NCI-H2171 (cell line): ENCODE measurements around the gene PNLIPRP1.
A peak's percentile ranks its signal among the peaks of the same experiment; 100 is the strongest.

Experiments used
- DNase-seq: peaks from one replicate; lab custom pipeline; 2025; lab: John Stamatoyannopoulos, UW

The PNLIPRP1 gene

GRCh38 chr10:116599991-116600390 is 9.2 kb downstream of the PNLIPRP1 start:
- DNase-seq, result no peak

DNA sequence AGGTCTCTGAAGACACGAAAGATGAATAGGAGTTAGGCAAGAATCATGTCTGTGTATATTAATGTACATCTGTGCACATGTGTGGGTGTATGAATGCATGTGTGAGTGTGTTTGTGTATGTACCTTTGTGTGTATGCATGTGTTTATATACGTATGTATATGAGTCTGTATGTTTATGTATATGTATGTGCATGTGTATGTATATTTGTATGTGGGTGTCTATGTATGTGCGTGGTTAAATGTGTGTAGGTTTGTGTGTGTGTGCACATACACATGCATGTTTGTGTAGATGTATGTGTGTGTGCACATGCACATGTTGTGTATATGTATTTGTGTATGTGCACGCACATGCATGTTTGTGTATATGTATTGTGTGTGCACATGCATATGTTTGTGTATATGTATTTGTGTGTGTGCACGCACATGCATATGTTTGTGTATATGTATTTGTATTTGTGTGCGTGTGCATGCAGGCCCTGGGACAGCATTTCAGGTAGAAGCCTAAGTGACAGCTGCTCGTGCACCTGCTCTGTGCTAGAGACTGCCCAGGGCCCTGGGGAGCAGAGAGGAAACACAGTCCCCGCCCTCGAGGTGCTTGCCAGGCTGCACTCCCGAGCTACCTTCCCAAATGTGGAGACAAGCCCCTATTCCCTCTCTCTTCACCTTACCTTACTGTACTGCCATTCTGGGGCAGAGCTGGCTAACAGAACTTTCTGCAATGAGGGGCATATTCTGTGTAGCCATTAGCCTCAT is 12.1 kb downstream of the PNLIPRP1 start:
- DNase-seq, result peak; percentile 25

DNA sequence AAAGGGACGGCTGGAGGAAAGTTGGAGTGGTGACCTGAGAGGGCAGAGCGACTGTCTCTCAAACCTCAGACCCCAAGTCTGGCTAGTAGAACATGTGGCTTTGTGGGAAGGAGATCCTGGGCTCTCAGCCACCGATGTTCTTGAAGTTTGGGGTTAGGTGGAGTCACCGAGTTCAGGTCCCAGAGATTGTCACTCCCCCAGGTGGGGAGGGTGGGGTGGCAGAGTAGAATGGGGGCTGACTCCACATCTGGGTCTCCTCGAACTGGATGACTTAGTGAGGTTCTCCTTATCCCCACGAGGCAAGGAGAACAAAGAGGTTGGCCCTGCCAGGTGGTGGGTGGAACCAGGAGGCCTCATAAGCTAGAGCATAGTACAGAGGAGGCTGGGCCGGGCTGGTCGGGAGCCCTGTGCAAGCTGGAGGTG is 15.3 kb downstream of the PNLIPRP1 start:
- no peak for DNase-seq

DNA sequence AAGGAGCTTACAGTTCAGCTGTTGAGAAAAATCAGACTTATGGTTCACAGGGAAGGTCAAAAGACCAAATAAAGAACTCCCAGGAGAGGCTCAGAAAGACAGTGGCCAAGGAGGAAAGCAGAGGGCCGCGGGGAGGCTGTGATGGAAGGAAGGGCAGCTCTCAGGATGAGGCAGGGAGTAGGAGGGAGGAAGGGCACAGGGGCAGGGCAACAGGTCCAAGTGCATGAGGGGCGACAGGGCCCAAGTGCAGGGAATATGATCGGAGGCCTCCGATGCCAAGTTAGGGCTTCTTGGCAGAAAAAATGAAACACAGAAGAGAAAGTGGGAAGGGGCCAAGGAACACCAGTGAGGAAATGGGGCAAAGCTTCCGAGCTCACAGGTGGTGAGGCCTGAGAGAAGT is 16.6 kb downstream of the PNLIPRP1 start:
- DNase-seq, result no peak

- DNase-seq, result no peak
These were observed 18.2 kb downstream of the PNLIPRP1 start for GRCh38 chr10:116608686-116609594.

GRCh38 chr10:116610443-116611152 is 19.8 kb downstream of the PNLIPRP1 start:
- no peak for DNase-seq

DNA sequence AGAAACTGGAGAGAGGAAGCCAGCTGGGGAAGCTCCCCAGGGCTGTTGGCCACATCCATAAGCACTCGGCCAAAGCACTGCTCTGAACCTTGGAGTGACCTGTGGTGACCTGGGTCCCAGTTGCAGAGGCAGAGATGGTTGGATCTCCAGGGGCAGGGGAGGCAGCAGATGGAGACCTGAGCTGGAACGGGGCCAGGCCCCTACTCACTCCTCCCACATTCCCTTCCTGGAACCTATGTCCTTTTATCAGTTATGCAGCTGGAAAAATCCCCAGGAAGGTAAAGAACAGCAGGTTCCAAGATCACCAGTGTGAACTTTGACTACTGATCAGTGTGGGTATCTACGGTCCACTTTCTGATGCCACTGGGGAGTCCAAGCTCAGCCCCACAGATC is 20.4 kb downstream of the PNLIPRP1 start:
- no peak for DNase-seq

- no peak for DNase-seq
These were observed 21.5 kb downstream of the PNLIPRP1 start for GRCh38 chr10:116612107-116612769.

DNA sequence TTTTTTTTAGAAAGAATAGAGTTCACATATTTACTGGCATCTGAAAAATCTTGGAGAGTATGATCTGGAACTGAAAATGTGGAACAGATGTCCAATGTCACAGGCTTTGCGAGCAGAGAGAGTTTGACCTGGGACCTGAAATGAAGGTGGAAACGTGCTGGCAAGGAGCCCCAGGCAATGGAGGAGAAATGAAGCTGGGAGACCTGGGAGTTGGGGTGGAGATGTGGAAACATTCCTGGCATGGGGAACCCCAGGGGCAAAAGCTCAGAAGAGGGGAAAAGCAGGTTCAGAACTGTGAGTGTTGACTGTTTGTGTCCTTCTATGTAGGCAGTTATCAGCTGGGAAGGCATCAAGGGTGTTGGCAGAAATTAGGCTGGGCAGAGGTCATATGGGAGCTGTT is 22.7 kb downstream of the PNLIPRP1 start:
- no peak for DNase-seq

GRCh38 chr10:116614796-116615195 is 24.0 kb downstream of the PNLIPRP1 start:
- no peak for DNase-seq

GRCh38 chr10:116615199-116615776 is 24.5 kb downstream of the PNLIPRP1 start:
- no peak for DNase-seq

DNA sequence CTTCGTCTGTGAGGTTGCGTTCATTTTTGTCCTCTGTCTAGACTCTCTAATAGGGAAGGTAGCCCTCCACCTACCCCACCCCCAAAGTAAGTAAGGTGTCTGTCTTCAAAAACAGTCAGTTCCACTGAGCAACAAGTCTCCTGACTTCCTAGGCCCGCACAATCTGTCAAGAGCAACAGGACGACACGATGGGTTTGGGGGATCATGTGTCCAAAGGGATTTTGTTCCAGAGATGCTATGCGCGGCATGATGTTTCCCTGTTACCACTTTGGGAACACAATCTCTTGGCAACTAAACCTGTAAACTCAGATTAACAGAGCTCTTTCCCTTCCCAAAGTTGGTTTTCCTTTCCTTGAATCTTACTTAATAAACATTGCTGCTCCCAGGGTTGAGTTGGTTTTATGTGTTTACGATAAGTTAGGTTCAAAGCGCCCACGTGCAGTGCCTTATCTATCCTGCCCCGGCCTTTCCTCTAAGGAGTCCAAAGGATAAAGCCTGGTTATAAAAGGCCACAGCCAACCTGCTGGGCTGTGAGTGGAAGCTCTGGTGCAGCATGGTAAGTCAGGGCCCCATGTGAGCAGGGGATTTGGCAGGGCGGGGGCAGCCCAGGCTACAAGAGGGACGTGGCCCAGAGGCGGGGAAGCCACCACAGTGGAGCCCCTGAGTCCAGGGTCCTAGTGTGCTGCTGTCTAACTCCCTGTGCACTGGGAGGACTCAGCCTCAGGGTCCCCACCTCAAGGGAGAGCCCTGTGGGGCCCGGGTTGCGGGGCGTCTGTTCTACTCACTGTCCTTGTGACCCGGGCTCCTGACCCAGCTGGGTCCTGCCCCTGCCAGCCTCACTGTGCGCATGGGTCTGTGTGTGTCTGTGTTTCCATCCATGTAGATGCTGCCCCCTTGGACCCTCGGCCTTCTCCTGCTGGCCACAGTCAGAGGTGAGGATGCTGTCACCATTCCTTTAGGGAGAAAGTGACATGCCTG is 30.0 kb downstream of the PNLIPRP1 start, which contains the start of gene PNLIPRP2:
PNLIPRP2 (plus strand) TSS at position 531 of the 978 bp plus-strand sequence.
- DNase-seq, result no peak

GRCh38 chr10:116621476-116621875 is 30.7 kb downstream of the PNLIPRP1 start:
- no peak for DNase-seq

- DNase-seq, result no peak
These were observed 31.3 kb downstream of the PNLIPRP1 start for GRCh38 chr10:116621934-116622655.

DNA sequence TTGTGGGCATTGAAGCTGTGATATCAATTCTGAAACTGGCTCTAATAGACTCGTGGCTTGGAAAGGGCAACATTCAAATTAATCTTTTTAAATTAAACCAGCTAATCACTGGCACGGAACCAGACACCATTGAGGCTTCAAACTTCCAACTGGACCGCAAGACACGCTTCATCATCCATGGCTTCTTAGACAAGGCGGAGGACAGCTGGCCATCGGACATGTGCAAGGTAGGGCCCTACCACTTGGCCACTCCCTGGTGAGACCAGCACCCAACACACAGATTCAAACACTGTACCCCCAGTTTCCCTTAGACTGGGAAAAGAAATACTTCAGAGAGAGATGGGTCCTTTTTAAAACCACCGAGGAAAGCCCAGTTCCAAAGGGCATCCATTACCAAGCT is 35.1 kb downstream of the PNLIPRP1 start:
- no peak for DNase-seq

DNA sequence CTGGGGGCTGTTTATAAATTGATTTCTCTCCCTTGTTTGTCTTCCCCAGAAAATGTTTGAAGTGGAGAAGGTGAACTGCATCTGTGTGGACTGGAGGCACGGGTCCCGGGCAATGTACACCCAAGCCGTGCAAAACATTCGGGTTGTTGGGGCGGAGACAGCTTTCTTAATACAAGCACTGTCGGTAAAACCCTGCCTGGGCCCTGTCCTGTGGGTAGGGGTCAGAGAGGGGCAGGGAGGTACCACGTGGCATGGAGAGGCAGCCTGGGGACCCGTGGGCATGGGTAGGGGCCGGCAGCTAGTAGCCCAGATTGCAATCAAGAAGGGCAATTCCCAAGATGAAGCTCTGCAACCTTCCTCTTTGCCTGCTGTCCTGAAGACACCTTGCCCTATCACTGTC is 36.1 kb downstream of the PNLIPRP1 start:
- DNase-seq, result no peak

GRCh38 chr10:116627386-116627933 is 36.7 kb downstream of the PNLIPRP1 start:
- no peak for DNase-seq

- no peak for DNase-seq
These were observed 38.6 kb downstream of the PNLIPRP1 start for GRCh38 chr10:116629340-116629739.

DNA sequence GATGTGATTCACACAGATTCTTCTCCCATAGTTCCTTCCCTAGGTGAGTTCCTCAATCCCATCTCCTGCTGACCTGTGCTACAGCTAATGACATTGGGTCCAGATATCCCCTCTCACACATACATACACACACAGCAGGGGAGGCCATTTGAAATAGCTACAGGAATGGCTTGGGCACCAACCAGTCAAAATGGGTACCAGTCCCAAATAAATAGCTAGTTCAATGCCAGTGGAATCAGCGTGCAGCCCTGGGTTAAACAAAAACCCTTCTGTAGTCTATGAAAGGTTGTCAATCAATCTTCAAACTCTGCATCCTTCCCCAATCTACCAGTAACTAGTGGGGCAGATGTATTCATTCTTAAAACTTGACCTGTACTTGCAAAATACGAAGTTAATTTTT is 39.3 kb downstream of the PNLIPRP1 start:
- DNase-seq, result no peak
